ENCODE data around the gene EFHD2.

DNA sequence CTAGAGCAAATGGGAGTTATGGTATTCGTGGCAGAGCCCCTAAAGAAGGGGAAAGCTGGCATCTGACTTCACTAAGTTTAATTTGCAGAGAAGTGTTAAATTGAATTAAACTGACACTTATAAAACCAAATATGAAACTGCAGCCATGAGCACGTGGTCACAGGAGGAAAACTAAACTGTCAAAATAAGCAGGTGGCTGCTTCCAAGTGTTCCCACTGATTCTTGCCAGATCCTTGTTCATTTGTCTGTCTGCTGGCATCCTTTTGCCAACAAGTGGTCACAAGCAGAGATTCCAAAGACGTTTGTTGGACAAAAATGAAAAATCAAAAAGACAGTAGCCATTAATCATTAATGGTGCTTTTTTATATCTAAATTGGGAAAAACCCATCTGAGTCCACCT, 59.7 kb downstream of the EFHD2 start:
- TF ChIP-seq POLR2AphosphoS5 (IDR thresholded peaks at IDR 0.05; ENCODE audit: insufficient read depth in 1 of 2, low read depth in 1 of 2) = no peak
- TF ChIP-seq, protein P1, sequence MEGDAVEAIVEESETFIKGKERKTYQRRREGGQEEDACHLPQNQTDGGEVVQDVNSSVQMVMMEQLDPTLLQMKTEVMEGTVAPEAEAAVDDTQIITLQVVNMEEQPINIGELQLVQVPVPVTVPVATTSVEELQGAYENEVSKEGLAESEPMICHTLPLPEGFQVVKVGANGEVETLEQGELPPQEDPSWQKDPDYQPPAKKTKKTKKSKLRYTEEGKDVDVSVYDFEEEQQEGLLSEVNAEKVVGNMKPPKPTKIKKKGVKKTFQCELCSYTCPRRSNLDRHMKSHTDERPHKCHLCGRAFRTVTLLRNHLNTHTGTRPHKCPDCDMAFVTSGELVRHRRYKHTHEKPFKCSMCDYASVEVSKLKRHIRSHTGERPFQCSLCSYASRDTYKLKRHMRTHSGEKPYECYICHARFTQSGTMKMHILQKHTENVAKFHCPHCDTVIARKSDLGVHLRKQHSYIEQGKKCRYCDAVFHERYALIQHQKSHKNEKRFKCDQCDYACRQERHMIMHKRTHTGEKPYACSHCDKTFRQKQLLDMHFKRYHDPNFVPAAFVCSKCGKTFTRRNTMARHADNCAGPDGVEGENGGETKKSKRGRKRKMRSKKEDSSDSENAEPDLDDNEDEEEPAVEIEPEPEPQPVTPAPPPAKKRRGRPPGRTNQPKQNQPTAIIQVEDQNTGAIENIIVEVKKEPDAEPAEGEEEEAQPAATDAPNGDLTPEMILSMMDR (IDR thresholded peaks at IDR 0.05) = no peak

Data from vagina (tissue), 2 donors.